HepG2 (cell line): ENCODE data around the gene RASL12. TPM values are rescaled to one million over a fixed set of nuclear protein-coding genes. Genes with fewer than 3 reads are reported as not detected.
A peak's percentile ranks its signal among the peaks of the same experiment; 100 is the strongest.

ENCODE experiments used
- ATAC-seq: fragments of 200-7000 bp; cut with Tn5 transposase; 3 replicates; pipeline ENCODE4 v1.9.1; 2020; ENCODE audit warnings: mild to moderate bottlenecking, moderate library complexity
- BruUV-seq: library from RNA; stranded (reverse); fragments of 400-500 nt; replicated peaks from 2 replicates; lab custom pipeline; 2021; lab: Mats Ljungman, UMichigan
- CTCF ChIA-PET: fragments of 300-600 bp; formaldehyde crosslinking; extraction: SDS; loops from one replicate; lab custom pipeline; 2021; ENCODE audit warnings: low total read pairs, inconsistent platforms, low intra/inter-chr PET ratio; lab: Yijun Ruan, JAX
- POLR2A ChIA-PET: fragments of 350-600 bp; sonication (Branson Sonifier 250); formaldehyde crosslinking; loops from one replicate; lab custom pipeline; 2020; ENCODE audit warnings: antibody characterized with exemption, inconsistent platforms; lab: Yijun Ruan, JAX
- DNase-seq: peaks from one replicate; pipeline ENCODE4 v3.0.0-alpha.2; 2015; ENCODE audit warnings: low spot score
- FAIRE-seq: peaks from 3 replicates; lab custom pipeline; 2011; peaks lifted over from hg19 to GRCh38; lab: Jason Lieb, UNC
- H2AFZ ChIP-seq: one replicate; pipeline ENCODE4 v1.6.1; 2011; ENCODE audit warnings: low read length, inconsistent platforms
- H3K27ac ChIP-seq: fragments of 300-600 bp; 3 replicates; pipeline ENCODE4 v1.8.0; 2011; ENCODE audit warnings: mixed run types, mild to moderate bottlenecking, mixed read lengths, low read length, inconsistent platforms; ENCODE audit not compliant: insufficient read depth; ENCODE audit errors: extremely low read length
- H3K27me3 ChIP-seq, 2 experiments: fragments of 200-600 bp in 1 of 2; 2 replicates in 1 of 2; 3 replicates in 1 of 2; pipeline versions ENCODE4 v1.6.0 to v1.8.0; 2011; ENCODE audit warnings: low read length in 2 of 2, mild to moderate bottlenecking in 2 of 2, moderate library complexity in 2 of 2, inconsistent platforms in 1 of 2; ENCODE audit not compliant: insufficient read depth in 2 of 2, control insufficient read depth in 1 of 2
- H3K36me3 ChIP-seq, 2 experiments: fragments of 200-600 bp in 1 of 2; replicated peaks in 1 of 2; 2 replicates in 1 of 2; 3 replicates in 1 of 2; pipeline versions ENCODE4 v1.5.1 to v1.8.0; 2011; ENCODE audit warnings: low read length in 2 of 2, inconsistent platforms in 1 of 2; ENCODE audit not compliant: insufficient read depth in 2 of 2, control insufficient read depth in 1 of 2
- H3K4me1 ChIP-seq: 2 replicates; pipeline ENCODE4 v1.5.1; 2012; ENCODE audit warnings: low read length, inconsistent platforms; ENCODE audit not compliant: insufficient read depth
- H3K4me2 ChIP-seq: 2 replicates; pipeline ENCODE4 v1.6.0; 2011; ENCODE audit warnings: low read depth, low read length, inconsistent platforms
- H3K4me3 ChIP-seq, 3 experiments: fragments of 200-600 bp in 1 of 3; sonication (generic), shearing (Covaris generic) in 1 of 3; replicated peaks in 1 of 3; 2 replicates each; pipeline ENCODE4 v1.5.1; 2011 to 2016; ENCODE audit warnings: low read length in 3 of 3, inconsistent platforms in 2 of 3, low read depth in 2 of 3, mild to moderate bottlenecking in 2 of 3, control low read depth in 1 of 3, mixed read lengths in 1 of 3; ENCODE audit not compliant: insufficient read depth in 1 of 3
- H3K79me2 ChIP-seq: one replicate; pipeline ENCODE4 v1.6.1; 2011; ENCODE audit warnings: low read length, inconsistent platforms; ENCODE audit not compliant: insufficient read depth
- H3K9ac ChIP-seq: 2 replicates; pipeline ENCODE4 v1.6.0; 2011; ENCODE audit warnings: mild to moderate bottlenecking, low read depth, low read length, inconsistent platforms; ENCODE audit not compliant: insufficient read depth
- H3K9me3 ChIP-seq: 2 replicates; pipeline ENCODE4 v1.5.1; 2012; ENCODE audit warnings: mild to moderate bottlenecking, low read length
- H4K20me1 ChIP-seq: 2 replicates; pipeline ENCODE4 v1.6.0; 2011; ENCODE audit warnings: inconsistent platforms, mild to moderate bottlenecking, low read length, moderate library complexity; ENCODE audit not compliant: insufficient read depth
- CTCF ChIP-seq: sonication (generic); formaldehyde crosslinking; IDR thresholded peaks from 2 replicates; pipeline ENCODE4 v1.5.0; 2020; ENCODE audit warnings: mild to moderate bottlenecking, missing genetic modification reagents, moderate library complexity
- IKZF5 ChIP-seq: IDR thresholded peaks from 2 replicates; pipeline ENCODE4 v1.6.1; 2018; ENCODE audit warnings: missing genetic modification reagents, mild to moderate bottlenecking, missing compliant biosample characterization
- KAT7 ChIP-seq: IDR thresholded peaks from 2 replicates; pipeline ENCODE4 v1.6.1; 2018; ENCODE audit warnings: borderline replicate concordance, missing compliant biosample characterization
- MAZ ChIP-seq, 2 experiments: sonication (generic) in 1 of 2; formaldehyde crosslinking in 1 of 2; IDR thresholded peaks; 2 replicates each; pipeline versions ENCODE4 v1.5.0 to v1.6.1; 2012 to 2020; ENCODE audit warnings: low read depth in 2 of 2, mild to moderate bottlenecking in 2 of 2, borderline replicate concordance in 1 of 2, improper control_type of control experiment in 1 of 2, low read length in 1 of 2, missing genetic modification reagents in 1 of 2, moderate library complexity in 1 of 2
- TEAD3 ChIP-seq: optimal IDR thresholded peaks from 2 replicates; pipeline ENCODE3; 2016; ENCODE audit warnings: borderline replicate concordance
- TFDP1 ChIP-seq: IDR thresholded peaks from 2 replicates; pipeline ENCODE4 v1.6.1; 2016; ENCODE audit warnings: missing compliant biosample characterization, missing genetic modification reagents, borderline replicate concordance
- ZBTB38 ChIP-seq: sonication (generic); formaldehyde crosslinking; IDR thresholded peaks from 2 replicates; pipeline ENCODE4 v1.5.1; 2020; ENCODE audit warnings: mild to moderate bottlenecking, missing genetic modification reagents
- ZMYM3 ChIP-seq: sonication (generic); formaldehyde crosslinking; IDR thresholded peaks from 2 replicates; pipeline ENCODE4 v1.5.1; 2020; ENCODE audit warnings: mild to moderate bottlenecking, missing genetic modification reagents
- ZNF761 ChIP-seq: sonication (generic); formaldehyde crosslinking; conservative IDR thresholded peaks from 2 replicates; pipeline ENCODE4 v1.4.0; 2020; ENCODE audit warnings: mild to moderate bottlenecking, missing genetic modification reagents
- WGBS: methylation state at CpG from one replicate; pipeline ENCODE4 v1.1.6; 2017; ENCODE audit warnings: low lambda C conversion rate; 5-methylcytosine and 5-hydroxymethylcytosine counted together
- in situ Hi-C: cut with HindIII; loops from 2 replicates; pipeline ENCODE4 v1.10.0; 2017; ENCODE audit warnings: low pct_unique_long_range_greater_than_20kb; ENCODE audit not compliant: extremely low pct_ligation_motif_present
- intact Hi-C: fragments of 100-400 bp; cut with micrococcal nuclease; formaldehyde crosslinking; loops from one replicate; pipeline ENCODE4 v1.10.0; 2022; ENCODE audit not compliant: unreplicated experiment
- polyA plus RNA-seq, 8 experiments: library from polyadenylated mRNA; depleted of rRNA in 3 of 8; stranded (reverse) in 7 of 8; unstranded in 1 of 8; fragments of >200 nt; fragmentation: Illumina TruSeq in 4 of 8; extraction: Trizol in 4 of 8; gene quantifications; 2 replicates each; pipeline versions ENCODE4 v1.2.1 to v1.2.3, GENCODE V29; 2011 to 2016; ENCODE audit warnings: low read depth in 4 of 8, missing spikeins in 1 of 8, mixed read lengths in 1 of 8; ENCODE audit not compliant: insufficient read depth in 1 of 8
- total RNA-seq, 5 experiments: library from RNA; depleted of rRNA; stranded (reverse); fragments of >200 nt; fragmentation: Illumina TruSeq; extraction: Trizol; gene quantifications; 2 replicates each; pipeline ENCODE4 v1.2.3, GENCODE V29; 2016; ENCODE audit warnings: low read depth in 1 of 5

The RASL12 gene
- total and polyA plus RNA-seq, 2 of the 13 experiments (the other 11 are each of a cell fraction or from before 2014, with no cell fraction given): 0.16 to 0.55 TPM

- TF ChIP-seq ZBTB38 (CRISPR knock-in tag): 0 out of 2 replicates have a peak, but pooled peaks have one; percentile 29
- peak; percentile 9 for TF ChIP-seq TEAD3 (CRISPR knock-in tag)
- no peak for TF ChIP-seq ZNF761 (CRISPR knock-in tag)
- 0 out of 2 replicates have a peak, but pooled peaks have one; percentile 7 for TF ChIP-seq KAT7
- Histone ChIP-seq H3K9ac (peak overlapping the region; percentile 87), H3K79me2 (peaks cover 15% of the 10 kb centered on the region), H3K36me3 (peaks cover 5 to 18% of the 10 kb centered on the region in 2 experiments; a peak in 3 of 5 replicates), H2AFZ (no peak overlapping the region), H3K4me1 (peaks cover 44% of the 10 kb centered on the region), H3K4me3 (peak overlapping the region; percentile 89 to 97 (median 95)), H4K20me1 (no peaks in the 10 kb centered on the region), H3K9me3 (no peaks in the 10 kb centered on the region), H3K27ac (no peak overlapping the region), H3K4me2 (peak overlapping the region; percentile 85), H3K27me3 (no peaks in the 10 kb centered on the region; a peak in 1 of 5 replicates)
- DNase-seq (no peak), ATAC-seq (no peak), FAIRE-seq (no peak)
- 33% methylated on average over 10 of the region's 10 CpGs for WGBS
- intact Hi-C loops: no loop called here
- ChIA-PET POLR2A (no interaction called here), CTCF (no interaction called here)
- in situ Hi-C loops: no loop called here
- no TSS peak for BruUV-seq
These were observed 39.5 kb downstream of the RASL12 start for GRCh38 chr15:65028338-65028737.

- in situ Hi-C loops: no loop called here
- no TSS peak for BruUV-seq
- intact Hi-C loops: no loop called here
- peaks cover 5 to 21% of the 10 kb centered on the region in 2 experiments; a peak in 3 of 5 replicates for H3K36me3 ChIP-seq
- peak overlapping the region in 2 of 3 experiments; percentile 89 to 95; a peak in 1 of 6 replicates for H3K4me3 ChIP-seq
- POLR2A ChIA-PET: no interaction called here
- peaks cover 15% of the 10 kb centered on the region for H3K79me2 ChIP-seq
- TF ChIP-seq CTCF (no peak), MAZ (IDR thresholded peaks at IDR 0.05; ENCODE audit: borderline replicate concordance, low read depth, low read length) (no peak), MAZ (CRISPR knock-in tag; IDR thresholded peaks at IDR 0.05; ENCODE audit: low read depth) (no peak), ZMYM3 (CRISPR knock-in tag) (no peak), IKZF5 (no peak), TFDP1 (no peak)
- H3K4me1 ChIP-seq: peaks cover 36% of the 10 kb centered on the region
- CTCF ChIA-PET: no interaction called here
- H3K9ac ChIP-seq: peak overlapping the region; percentile 87; the same call in 1 of the 2 replicates
- H3K27ac ChIP-seq: no peak overlapping the region
- no peaks in the 10 kb centered on the region; a peak in 1 of 5 replicates for H3K27me3 ChIP-seq
- peak overlapping the region; percentile 85 for H3K4me2 ChIP-seq
- ATAC-seq (no peak), FAIRE-seq (no peak), DNase-seq (no peak)
- H4K20me1 ChIP-seq: no peaks in the 10 kb centered on the region
- WGBS: 90% methylated on average over 1 of the region's 1 CpG
- H3K9me3 ChIP-seq: no peaks in the 10 kb centered on the region
- no peak overlapping the region for H2AFZ ChIP-seq
These were observed 40.2 kb downstream of the RASL12 start for GRCh38 chr15:65027593-65027992.
